IPS-NIHi7 (cell line): Measurements from ENCODE around the gene NUDT5.
"Not testable (repeated sequence)": the region's sequence is repeated elsewhere in the genome, so short reads cannot be mapped to it uniquely, and the experiment has no call there.

Source experiments
- DNase-seq: peaks from one replicate; pipeline ENCODE4 v3.0.0; 2012; ENCODE audit warnings: mixed read lengths; ENCODE audit errors: extremely low spot score

The NUDT5 gene

GRCh38 chr10:12195603-12196506, at the start of gene NUDT5, which contains the start of gene CDC123:
TSS of gene NUDT5 (minus strand) at chr10:12195891. CDS start at chr10:12186291, 9,600 bp downstream.
TSS of gene CDC123 (plus strand) at chr10:12196188. CDS start at chr10:12196246, 58 bp downstream.
- peak; percentile 89 for DNase-seq

GRCh38 chr10:12243864-12244620, 48.4 kb upstream of the NUDT5 start:
- DNase-seq = no peak

- no peak for DNase-seq
Observed at GRCh38 chr10:12241810-12242529, 46.3 kb upstream of the NUDT5 start.

- no peak for DNase-seq
Observed at GRCh38 chr10:12238821-12239220, 43.1 kb upstream of the NUDT5 start.

- no peak for DNase-seq
Observed at GRCh38 chr10:12237265-12238220, 41.9 kb upstream of the NUDT5 start.

- DNase-seq = no peak
Observed at GRCh38 chr10:12235796-12236195, 40.1 kb upstream of the NUDT5 start.

- no peak for DNase-seq
Observed at GRCh38 chr10:12235116-12235694, 39.5 kb upstream of the NUDT5 start.

GRCh38 chr10:12234687-12235086, 39.0 kb upstream of the NUDT5 start:
- DNase-seq = not testable (repeated sequence)

- DNase-seq = no peak
Observed at GRCh38 chr10:12228851-12229250, 33.2 kb upstream of the NUDT5 start.

- not testable (repeated sequence) for DNase-seq
Observed at GRCh38 chr10:12226438-12226837, 30.7 kb upstream of the NUDT5 start.

- DNase-seq = no peak
Observed at GRCh38 chr10:12225444-12225843, 29.8 kb upstream of the NUDT5 start.

GRCh38 chr10:12221323-12222298, 25.9 kb upstream of the NUDT5 start:
- DNase-seq = no peak

GRCh38 chr10:12218991-12219390, 23.3 kb upstream of the NUDT5 start:
- no peak for DNase-seq

- DNase-seq = peak; percentile 15
Observed at GRCh38 chr10:12214763-12215218, 19.1 kb upstream of the NUDT5 start.

GRCh38 chr10:12214093-12214492, 18.4 kb upstream of the NUDT5 start:
- no peak for DNase-seq

GRCh38 chr10:12213621-12214020, 17.9 kb upstream of the NUDT5 start:
- no peak for DNase-seq

GRCh38 chr10:12212454-12212853, 16.8 kb upstream of the NUDT5 start:
- DNase-seq = no peak

- DNase-seq = no peak
Observed at GRCh38 chr10:12208460-12208859, 12.8 kb upstream of the NUDT5 start.

- DNase-seq = no peak
Observed at GRCh38 chr10:12207114-12207513, 11.4 kb upstream of the NUDT5 start.
